RWPE1 (cell line): ENCODE measurements around the gene CADM2.
"Not testable (repeated sequence)": the region's sequence is repeated elsewhere in the genome, so short reads cannot be mapped to it uniquely, and the experiment has no call there.

ENCODE experiments used
- CTCF ChIA-PET: fragments of 350-600 bp; sonication (Branson Sonifier 250); formaldehyde crosslinking; extraction: SDS; loops from one replicate; lab custom pipeline; 2021; lab: Yijun Ruan, JAX
- POLR2A ChIA-PET: fragments of 400-600 bp; formaldehyde crosslinking; extraction: SDS; loops from one replicate; lab custom pipeline; 2020; ENCODE audit warnings: antibody characterized with exemption; ENCODE audit not compliant: low non-redundant PET; lab: Yijun Ruan, JAX
- DNase-seq: peaks from one replicate; pipeline ENCODE4 v3.0.0; 2012; ENCODE audit warnings: low spot score
- H3K27ac ChIP-seq: fragments of 450-650 bp; 2 replicates; pipeline ENCODE4 v1.5.1; 2017
- TF ChIP-seq, protein P1 (sequence below): fragments of 450-650 bp; conservative IDR thresholded peaks from 2 replicates; pipeline ENCODE4 v1.5.1; 2017; ENCODE audit warnings: low read depth, mild to moderate bottlenecking

Gene CADM2

GRCh38 chr3:85120879-85121278, 162.1 kb downstream of the CADM2 start:
- ChIA-PET CTCF (interaction anchor here (0.6 kb wide), 1 partner anchor 17 kb away, joined by 3 read pairs; no protein-coding TSS in a partner anchor), POLR2A (no interaction called here)
- H3K27ac ChIP-seq: no peak overlapping the region
- TF ChIP-seq, protein P1, sequence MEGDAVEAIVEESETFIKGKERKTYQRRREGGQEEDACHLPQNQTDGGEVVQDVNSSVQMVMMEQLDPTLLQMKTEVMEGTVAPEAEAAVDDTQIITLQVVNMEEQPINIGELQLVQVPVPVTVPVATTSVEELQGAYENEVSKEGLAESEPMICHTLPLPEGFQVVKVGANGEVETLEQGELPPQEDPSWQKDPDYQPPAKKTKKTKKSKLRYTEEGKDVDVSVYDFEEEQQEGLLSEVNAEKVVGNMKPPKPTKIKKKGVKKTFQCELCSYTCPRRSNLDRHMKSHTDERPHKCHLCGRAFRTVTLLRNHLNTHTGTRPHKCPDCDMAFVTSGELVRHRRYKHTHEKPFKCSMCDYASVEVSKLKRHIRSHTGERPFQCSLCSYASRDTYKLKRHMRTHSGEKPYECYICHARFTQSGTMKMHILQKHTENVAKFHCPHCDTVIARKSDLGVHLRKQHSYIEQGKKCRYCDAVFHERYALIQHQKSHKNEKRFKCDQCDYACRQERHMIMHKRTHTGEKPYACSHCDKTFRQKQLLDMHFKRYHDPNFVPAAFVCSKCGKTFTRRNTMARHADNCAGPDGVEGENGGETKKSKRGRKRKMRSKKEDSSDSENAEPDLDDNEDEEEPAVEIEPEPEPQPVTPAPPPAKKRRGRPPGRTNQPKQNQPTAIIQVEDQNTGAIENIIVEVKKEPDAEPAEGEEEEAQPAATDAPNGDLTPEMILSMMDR: no peak
- no peak for DNase-seq

GRCh38 chr3:85132864-85133263, 174.1 kb downstream of the CADM2 start:
- POLR2A ChIA-PET, CTCF ChIA-PET, H3K27ac ChIP-seq, DNase-seq: not testable (repeated sequence)

DNA sequence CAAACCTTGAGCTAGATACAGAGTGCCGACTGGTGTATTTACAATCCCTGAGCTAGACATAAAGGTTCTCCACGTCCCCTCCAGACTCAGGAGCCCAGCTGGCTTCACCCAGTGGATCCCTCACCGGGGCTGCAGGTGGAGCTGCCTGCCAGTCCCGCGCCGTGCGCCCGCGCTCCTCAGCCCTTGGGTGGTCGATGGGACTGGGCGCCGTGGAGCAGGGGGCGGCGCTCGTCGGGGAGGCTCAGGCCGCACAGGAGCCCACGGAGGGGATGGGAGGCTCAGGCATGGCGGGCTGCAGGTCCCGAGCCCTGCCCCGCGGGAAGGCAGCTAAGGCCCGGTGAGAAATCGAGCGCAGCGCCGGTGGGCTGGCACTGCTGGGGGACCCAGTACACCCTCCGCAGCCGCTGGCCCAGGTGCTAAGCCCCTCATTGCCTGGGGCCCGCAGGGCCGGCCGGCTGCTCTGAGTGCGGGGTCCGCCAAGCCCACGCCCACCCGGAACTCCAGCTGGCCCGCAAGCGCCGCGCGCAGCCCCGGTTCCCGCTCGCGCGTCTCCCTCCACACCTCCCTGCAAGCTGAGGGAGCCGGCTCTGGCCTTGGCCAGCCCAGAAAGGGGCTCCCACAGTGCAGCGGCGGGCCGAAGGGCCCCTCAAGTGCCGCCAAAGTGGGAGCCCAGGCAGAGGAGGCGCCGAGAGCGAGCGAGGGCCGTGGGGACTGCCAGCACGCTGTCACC, 175.1 kb downstream of the CADM2 start:
- POLR2A ChIA-PET, H3K27ac ChIP-seq, DNase-seq, CTCF ChIA-PET: not testable (repeated sequence)

- DNase-seq: no peak
- CTCF ChIA-PET: no interaction called here
- POLR2A ChIA-PET: no interaction called here
- no peak overlapping the region for H3K27ac ChIP-seq
- TF ChIP-seq, protein P1: no peak
These were observed 183.8 kb downstream of the CADM2 start for GRCh38 chr3:85142626-85143025.

DNA sequence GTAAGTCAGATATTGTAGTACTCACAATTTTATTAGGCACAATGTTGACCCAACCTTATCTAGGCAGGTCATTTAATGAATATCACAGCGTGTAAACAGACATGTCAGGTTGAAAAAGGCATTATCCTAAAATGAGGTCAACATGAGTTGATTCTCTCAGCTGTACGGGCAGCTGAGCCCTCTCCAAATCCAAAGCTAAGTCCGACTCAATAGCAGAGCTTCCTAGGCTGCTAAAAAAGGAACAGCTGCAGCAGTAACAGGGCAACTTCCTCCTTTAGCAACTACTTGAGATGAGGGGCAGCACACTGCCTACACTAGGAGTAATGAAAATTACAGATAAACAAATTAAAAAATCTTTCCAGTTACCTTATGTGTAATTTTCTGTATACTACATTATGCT, 189.2 kb downstream of the CADM2 start:
- ChIA-PET CTCF (no interaction called here), POLR2A (no interaction called here)
- no peak for DNase-seq
- TF ChIP-seq, protein P1: no peak
- H3K27ac ChIP-seq: no peak overlapping the region

- POLR2A ChIA-PET: no interaction called here
- TF ChIP-seq, protein P1: no peak
These were observed 192.8 kb downstream of the CADM2 start for GRCh38 chr3:85151555-85151954.

GRCh38 chr3:85153279-85153678, 194.5 kb downstream of the CADM2 start:
- DNase-seq, CTCF ChIA-PET, POLR2A ChIA-PET, H3K27ac ChIP-seq: not testable (repeated sequence)

More at GRCh38 chr3:85151555-85151954, 192.8 kb downstream of the CADM2 start:
- no peak for DNase-seq
- H3K27ac ChIP-seq: no peak overlapping the region
- CTCF ChIA-PET: no interaction called here

DNA sequence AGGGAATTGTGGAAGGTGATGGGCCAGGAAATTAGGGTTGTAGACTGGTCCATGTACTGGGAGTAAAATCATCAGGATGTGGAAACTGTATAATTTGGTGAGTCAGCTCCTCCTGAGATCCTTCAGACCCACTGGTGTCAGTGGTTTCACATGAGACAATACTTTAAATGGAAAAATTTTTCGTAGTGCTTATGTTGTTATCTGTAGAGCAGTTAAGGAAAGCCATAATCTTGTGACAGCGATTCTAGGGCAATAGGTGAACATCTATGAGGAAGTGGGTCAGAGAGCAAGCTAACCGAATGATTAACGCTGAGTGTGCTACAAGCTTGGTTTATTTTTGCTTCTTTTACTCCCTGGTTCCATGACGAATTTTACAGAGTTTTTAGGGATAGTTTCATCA, 200.6 kb downstream of the CADM2 start:
- no peak for DNase-seq
- ChIA-PET POLR2A (no interaction called here), CTCF (no interaction called here)
- TF ChIP-seq, protein P1: no peak
- H3K27ac ChIP-seq: no peak overlapping the region
